Stimulated activated CD4-positive, alpha-beta T cell treated with anti-CD3 and anti-CD28 coated beads, Interleukin-4, amount 100 ng/mL, for 1 hour (primary cell): ENCODE data around the gene OR4C16.

Experiments used
- DNase-seq: peaks from one replicate; pipeline ENCODE4 v3.0.0-alpha.2; 2020

Gene OR4C16, protein sequence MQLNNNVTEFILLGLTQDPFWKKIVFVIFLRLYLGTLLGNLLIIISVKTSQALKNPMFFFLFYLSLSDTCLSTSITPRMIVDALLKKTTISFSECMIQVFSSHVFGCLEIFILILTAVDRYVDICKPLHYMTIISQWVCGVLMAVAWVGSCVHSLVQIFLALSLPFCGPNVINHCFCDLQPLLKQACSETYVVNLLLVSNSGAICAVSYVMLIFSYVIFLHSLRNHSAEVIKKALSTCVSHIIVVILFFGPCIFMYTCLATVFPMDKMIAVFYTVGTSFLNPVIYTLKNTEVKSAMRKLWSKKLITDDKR

DNA sequence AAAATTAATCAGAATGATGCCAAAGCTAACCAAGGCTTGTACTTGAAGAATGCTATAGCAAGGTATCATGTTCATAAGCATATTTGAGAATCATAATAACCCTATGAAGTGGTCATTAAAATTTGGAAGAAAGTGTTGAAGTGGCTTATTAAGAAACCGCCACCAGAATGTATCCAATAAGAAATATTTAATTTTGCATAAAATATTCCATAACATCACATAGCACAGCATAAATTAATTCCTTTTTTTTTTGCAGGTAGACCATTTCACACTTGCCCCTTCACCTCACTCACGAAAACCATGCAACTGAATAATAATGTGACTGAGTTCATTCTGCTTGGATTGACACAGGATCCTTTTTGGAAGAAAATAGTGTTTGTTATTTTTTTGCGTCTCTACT, at the start of gene OR4C16:
Gene OR4C16 (plus strand): TSS at position 301 of the 400 bp plus-strand sequence. CDS start 0 bp downstream, at position 301.
- no peak for DNase-seq

DNA sequence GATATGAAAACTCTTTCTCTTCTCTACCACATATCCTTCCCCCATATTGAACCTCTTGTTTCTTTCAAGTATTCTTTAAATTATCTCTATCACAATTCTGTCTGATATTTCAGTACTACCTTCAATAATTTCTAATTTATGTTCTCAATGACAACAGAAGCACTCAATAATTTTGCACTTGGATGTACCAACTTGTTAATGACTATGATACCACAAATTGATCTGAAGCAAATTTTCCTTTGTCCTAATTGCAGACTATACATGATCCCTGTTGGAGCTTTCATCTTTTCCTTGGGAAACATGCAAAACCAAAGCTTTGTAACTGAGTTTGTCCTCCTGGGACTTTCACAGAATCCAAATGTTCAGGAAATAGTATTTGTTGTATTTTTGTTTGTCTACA, 17.8 kb upstream of the OR4C16 start, which contains the start of gene OR4C15:
Gene OR4C15 (plus strand): TSS at position 301 of the 400 bp plus-strand sequence. CDS start 0 bp downstream, at position 301.
- no peak for DNase-seq

DNA sequence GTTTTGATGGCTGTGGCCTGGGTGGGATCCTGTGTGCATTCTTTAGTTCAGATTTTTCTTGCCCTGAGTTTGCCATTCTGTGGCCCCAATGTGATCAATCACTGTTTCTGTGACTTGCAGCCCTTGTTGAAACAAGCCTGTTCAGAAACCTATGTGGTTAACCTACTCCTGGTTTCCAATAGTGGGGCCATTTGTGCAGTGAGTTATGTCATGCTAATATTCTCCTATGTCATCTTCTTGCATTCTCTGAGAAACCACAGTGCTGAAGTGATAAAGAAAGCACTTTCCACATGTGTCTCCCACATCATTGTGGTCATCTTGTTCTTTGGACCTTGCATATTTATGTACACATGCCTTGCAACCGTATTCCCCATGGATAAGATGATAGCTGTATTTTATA, 620 bp downstream of the OR4C16 start:
- no peak for DNase-seq

DNA sequence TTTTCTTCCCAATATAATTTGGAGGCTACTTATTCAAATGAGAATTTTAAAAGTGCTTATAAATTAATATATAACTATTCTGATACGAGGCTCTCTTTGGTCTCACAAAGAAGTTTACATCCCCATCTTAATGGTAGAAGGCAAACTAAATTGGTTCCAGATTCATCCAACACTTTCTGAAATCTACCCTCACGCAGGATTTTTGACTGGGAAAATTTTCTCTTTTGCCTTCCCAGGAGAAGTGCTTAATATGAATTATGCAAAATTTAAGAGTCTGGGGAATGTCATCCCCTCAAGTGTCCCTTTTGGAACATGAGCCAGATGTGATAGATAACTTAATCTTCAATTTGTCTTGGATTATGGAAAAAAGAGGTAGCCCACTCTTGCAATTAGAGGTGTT, 35.6 kb downstream of the OR4C16 start, which contains the start of gene OR4C11:
Gene OR4C11 (minus strand): TSS at position 101 of the 400 bp plus-strand sequence. CDS start 3,272 bp downstream, outside the sequence.
- no peak for DNase-seq
